ENCODE data around the gene ENOX1.

DNA sequence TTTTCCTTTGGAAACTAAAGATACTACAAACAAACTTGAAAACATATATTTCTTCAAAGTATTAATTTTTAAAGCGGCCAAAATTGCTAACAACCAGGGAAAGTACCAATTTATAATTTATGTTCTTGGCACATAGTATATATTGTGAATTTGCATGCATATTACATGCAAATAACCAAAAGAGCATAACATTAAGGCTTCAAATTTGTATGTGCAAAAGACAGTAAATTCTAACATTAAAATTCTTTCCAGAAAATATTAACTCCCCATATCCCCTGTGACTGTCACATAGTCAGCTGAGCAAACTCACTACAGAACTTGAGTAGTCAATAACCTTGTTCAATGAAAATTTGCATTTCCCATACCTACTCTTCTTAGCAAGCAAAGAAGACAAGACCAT lies 133.4 kb downstream of the ENOX1 start:
- TF ChIP-seq CTCF (conservative IDR thresholded peaks at IDR 0.05; ENCODE audit: low read depth, low read length) = no peak
- no peak for TF ChIP-seq EZH2 (IDR thresholded peaks at IDR 0.05; ENCODE audit: low read length, unreplicated experiment)
- no peak for TF ChIP-seq EZH2phosphoT487 (IDR thresholded peaks at IDR 0.05; ENCODE audit: borderline replicate concordance, low read length)
